ENCODE measurements around the gene SEMA4D.

DNA sequence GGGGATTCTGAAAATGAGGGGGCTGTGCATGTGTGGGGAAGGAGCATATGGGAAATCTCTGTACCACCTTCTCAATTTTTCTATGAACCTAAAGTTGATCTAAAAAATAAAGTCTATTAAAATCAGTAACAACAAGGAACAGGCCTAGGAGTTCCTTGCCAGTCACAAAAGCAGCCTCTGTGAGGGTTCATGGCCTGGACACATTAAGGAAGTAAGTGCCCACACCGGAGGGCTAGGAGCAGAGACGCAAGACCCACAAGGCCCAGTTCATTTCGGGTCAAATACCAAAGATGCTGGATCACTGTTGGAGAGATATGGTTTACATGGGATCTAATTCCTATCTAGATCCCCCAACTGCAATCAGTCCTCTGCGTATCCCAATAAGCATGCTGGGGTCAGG is 88.4 kb downstream of the SEMA4D start:
- TF ChIP-seq, protein P1, sequence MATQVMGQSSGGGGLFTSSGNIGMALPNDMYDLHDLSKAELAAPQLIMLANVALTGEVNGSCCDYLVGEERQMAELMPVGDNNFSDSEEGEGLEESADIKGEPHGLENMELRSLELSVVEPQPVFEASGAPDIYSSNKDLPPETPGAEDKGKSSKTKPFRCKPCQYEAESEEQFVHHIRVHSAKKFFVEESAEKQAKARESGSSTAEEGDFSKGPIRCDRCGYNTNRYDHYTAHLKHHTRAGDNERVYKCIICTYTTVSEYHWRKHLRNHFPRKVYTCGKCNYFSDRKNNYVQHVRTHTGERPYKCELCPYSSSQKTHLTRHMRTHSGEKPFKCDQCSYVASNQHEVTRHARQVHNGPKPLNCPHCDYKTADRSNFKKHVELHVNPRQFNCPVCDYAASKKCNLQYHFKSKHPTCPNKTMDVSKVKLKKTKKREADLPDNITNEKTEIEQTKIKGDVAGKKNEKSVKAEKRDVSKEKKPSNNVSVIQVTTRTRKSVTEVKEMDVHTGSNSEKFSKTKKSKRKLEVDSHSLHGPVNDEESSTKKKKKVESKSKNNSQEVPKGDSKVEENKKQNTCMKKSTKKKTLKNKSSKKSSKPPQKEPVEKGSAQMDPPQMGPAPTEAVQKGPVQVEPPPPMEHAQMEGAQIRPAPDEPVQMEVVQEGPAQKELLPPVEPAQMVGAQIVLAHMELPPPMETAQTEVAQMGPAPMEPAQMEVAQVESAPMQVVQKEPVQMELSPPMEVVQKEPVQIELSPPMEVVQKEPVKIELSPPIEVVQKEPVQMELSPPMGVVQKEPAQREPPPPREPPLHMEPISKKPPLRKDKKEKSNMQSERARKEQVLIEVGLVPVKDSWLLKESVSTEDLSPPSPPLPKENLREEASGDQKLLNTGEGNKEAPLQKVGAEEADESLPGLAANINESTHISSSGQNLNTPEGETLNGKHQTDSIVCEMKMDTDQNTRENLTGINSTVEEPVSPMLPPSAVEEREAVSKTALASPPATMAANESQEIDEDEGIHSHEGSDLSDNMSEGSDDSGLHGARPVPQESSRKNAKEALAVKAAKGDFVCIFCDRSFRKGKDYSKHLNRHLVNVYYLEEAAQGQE (IDR thresholded peaks at IDR 0.05; ENCODE audit: low read depth), result no peak
- TF ChIP-seq ZBTB7A (IDR thresholded peaks at IDR 0.05; ENCODE audit: low read depth) (no peak), TAF1 (IDR thresholded peaks at IDR 0.05; ENCODE audit: low read depth) (no peak), EP300 (IDR thresholded peaks at IDR 0.05; ENCODE audit: borderline replicate concordance) (no peak), CEBPB (IDR thresholded peaks at IDR 0.05) (no peak), YY1 (IDR thresholded peaks at IDR 0.05; ENCODE audit: low read depth) (no peak), CREB1 (IDR thresholded peaks at IDR 0.05; ENCODE audit: low read depth) (no peak), FOXM1 (IDR thresholded peaks at IDR 0.05; ENCODE audit: borderline replicate concordance, low read depth) (no peak), RAD21 (IDR thresholded peaks at IDR 0.05; ENCODE audit: low read depth) (no peak), EGR1 (IDR thresholded peaks at IDR 0.05) (no peak), TCF12 (IDR thresholded peaks at IDR 0.05; ENCODE audit: low read depth) (no peak), TEAD4 (IDR thresholded peaks at IDR 0.05) (no peak)

Data from Ishikawa (cell line).